HG03045 (cell line): ENCODE results near the gene P3R3URF.
"Not testable (repeated sequence)": the region's sequence is repeated elsewhere in the genome, so short reads cannot be mapped to it uniquely, and the experiment has no call there.

Source experiments
- ATAC-seq: cut with Tn5 transposase; IDR thresholded peaks from one replicate; pipeline ENCODE4 v1.9.1; 2021; ENCODE audit warnings: mild to moderate bottlenecking, moderate library complexity; ENCODE audit not compliant: unreplicated experiment

Gene P3R3URF

GRCh38 chr1:46176211-46176865, at the start of gene P3R3URF:
P3R3URF (minus strand) TSS chr1:46176488; CDS start chr1:46176471, 17 bp downstream.
- no peak for ATAC-seq

- ATAC-seq, result no peak
Measured at GRCh38 chr1:46224966-46225365, 48.7 kb upstream of the P3R3URF start.

- ATAC-seq, result peak; percentile 73
Measured at GRCh38 chr1:46223472-46223943, 47.2 kb upstream of the P3R3URF start.

- not testable (repeated sequence) for ATAC-seq
Measured at GRCh38 chr1:46223055-46223454, 46.8 kb upstream of the P3R3URF start.

GRCh38 chr1:46221749-46222148, 45.5 kb upstream of the P3R3URF start:
- ATAC-seq, result no peak

GRCh38 chr1:46220808-46221207, 44.5 kb upstream of the P3R3URF start:
- no peak for ATAC-seq

- ATAC-seq, result no peak
Measured at GRCh38 chr1:46219551-46220520, 43.5 kb upstream of the P3R3URF start.

- ATAC-seq, result no peak
Measured at GRCh38 chr1:46218443-46218842, 42.2 kb upstream of the P3R3URF start.

- no peak for ATAC-seq
Measured at GRCh38 chr1:46215504-46215903, 39.2 kb upstream of the P3R3URF start.

GRCh38 chr1:46211051-46211450, 34.8 kb upstream of the P3R3URF start:
- no peak for ATAC-seq

GRCh38 chr1:46210561-46210960, 34.3 kb upstream of the P3R3URF start:
- no peak for ATAC-seq

- ATAC-seq, result no peak
Measured at GRCh38 chr1:46206399-46206798, 30.1 kb upstream of the P3R3URF start.

GRCh38 chr1:46205791-46206190, 29.5 kb upstream of the P3R3URF start:
- no peak for ATAC-seq

GRCh38 chr1:46205141-46205540, 28.9 kb upstream of the P3R3URF start:
- no peak for ATAC-seq

GRCh38 chr1:46204406-46204742, 28.1 kb upstream of the P3R3URF start:
- no peak for ATAC-seq

GRCh38 chr1:46203738-46204405, 27.6 kb upstream of the P3R3URF start:
- no peak for ATAC-seq

- no peak for ATAC-seq
Measured at GRCh38 chr1:46199233-46199749, 23.0 kb upstream of the P3R3URF start.

GRCh38 chr1:46197964-46198811, 21.9 kb upstream of the P3R3URF start, which contains the start of gene POMGNT1:
POMGNT1 (minus strand) TSS chr1:46198434; CDS start chr1:46197821, 613 bp downstream.
- peak; percentile 83 for ATAC-seq

- ATAC-seq, result no peak
Measured at GRCh38 chr1:46197560-46197963, 21.3 kb upstream of the P3R3URF start.

GRCh38 chr1:46196609-46197008, 20.3 kb upstream of the P3R3URF start:
- no peak for ATAC-seq
